NCI-H526 (cell line): Measurements from ENCODE around the gene BOD1.

Source experiments
- DNase-seq, 2 experiments: peaks; one replicate each; lab custom pipeline; 2025; lab: John Stamatoyannopoulos, UW

BOD1 gene

DNA sequence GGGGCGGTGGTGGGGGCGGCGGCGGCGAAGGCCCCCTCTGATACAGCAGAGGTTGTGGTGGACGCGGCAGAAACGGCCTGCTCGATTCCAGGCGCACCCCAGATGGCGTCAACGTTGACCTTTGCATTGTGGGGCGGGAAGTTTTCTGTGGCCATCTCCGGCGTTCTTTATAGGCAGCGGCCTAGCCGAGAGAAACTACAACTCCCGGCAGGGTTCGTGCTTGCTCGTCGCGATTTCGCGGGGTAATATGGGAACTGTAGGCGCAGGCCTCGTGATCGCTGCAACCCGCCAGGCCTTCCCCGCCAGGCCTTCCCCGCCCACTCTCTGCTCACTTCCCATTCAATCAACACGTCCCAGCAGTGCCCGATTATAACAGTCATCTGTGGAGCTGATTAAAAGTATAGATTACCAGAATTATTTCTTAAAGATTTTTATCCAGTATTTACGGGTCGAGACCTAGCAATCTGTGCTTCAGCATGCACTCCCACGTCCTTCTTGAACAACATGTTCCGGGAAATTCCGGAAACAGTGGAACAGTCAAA, at the start of gene BOD1:
Gene BOD1, minus strand, starts transcription at position 74 of the 542 bp plus-strand sequence. CDS start 214 bp downstream, outside the sequence.
- peak; percentile 94 to 96 for DNase-seq

DNA sequence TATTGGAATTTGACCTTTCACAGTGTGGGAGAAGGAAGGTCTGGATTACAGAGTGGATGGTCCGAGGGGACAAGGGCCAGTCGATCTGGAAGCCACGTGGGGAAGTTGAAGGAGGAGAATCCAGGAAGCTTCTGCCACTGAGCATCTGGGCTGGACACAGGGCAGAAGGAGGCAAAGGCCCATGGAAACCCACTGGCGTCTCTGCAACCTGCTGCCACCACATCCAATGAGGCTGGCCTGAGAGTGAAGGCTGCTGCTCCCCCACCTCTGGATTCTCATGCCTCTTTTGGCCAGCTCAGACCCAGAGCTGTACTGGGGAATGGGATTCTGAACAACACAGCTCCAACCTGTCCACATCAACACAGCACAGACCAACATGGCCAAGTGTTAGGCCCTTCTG, 48.9 kb upstream of the BOD1 start:
- DNase-seq: no peak

DNA sequence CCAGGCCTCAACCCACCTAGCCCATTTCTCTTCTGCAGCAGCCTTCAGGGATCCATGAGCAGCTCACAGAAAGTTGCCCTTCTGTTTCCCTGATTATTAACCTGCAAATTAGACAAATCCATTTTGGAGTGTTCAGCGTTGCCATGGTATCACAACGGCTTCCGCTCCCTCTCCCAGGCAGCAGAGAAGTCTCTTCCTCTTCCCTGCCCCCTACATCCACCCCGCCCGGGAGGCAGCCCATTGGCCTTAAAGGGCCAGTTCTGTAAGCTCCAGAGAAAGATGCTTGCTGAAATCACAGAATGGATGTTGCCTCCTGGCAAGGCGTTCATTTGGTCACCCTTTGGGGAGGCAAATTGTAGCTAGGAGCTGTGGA, 47.7 kb upstream of the BOD1 start:
- DNase-seq: peak; percentile 23 to 34

DNA sequence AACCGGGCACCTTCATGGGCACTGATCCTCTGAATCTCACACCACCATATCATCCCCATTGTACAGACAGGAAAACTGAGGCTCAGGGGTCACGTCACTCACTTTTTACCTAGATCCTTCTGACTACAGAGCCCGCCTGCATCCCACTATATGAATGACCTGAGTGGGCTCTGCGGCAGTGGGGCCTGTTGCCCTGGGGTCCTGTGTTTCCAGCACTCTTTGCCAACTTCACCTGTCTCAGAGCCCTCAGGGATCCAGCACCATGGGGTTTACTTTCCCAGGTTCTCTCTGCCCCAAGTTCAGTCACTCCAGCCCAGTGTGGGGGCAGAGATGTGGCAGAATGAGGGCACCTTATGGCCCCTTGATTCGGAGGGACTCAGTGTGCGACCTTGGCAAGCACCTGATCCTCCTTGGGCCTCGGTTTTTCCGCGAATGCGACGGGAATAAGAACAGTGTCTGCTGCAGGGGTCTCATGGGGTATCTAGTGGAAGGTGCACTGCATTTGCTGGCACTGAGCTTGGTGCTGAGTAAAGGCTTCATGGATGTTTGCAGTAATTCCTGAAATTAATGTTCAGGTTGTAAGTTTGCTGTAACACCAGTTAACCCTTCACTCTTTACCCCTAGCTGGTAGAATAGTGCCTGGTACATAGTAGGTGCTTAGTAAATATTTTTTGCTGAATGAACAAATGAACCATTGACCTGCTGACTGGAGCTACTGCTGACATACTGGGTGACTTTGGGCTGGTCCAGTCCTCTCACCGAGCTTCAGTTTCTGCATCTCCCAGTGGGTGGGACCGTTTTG, 47.1 kb upstream of the BOD1 start:
- no peak for DNase-seq

DNA sequence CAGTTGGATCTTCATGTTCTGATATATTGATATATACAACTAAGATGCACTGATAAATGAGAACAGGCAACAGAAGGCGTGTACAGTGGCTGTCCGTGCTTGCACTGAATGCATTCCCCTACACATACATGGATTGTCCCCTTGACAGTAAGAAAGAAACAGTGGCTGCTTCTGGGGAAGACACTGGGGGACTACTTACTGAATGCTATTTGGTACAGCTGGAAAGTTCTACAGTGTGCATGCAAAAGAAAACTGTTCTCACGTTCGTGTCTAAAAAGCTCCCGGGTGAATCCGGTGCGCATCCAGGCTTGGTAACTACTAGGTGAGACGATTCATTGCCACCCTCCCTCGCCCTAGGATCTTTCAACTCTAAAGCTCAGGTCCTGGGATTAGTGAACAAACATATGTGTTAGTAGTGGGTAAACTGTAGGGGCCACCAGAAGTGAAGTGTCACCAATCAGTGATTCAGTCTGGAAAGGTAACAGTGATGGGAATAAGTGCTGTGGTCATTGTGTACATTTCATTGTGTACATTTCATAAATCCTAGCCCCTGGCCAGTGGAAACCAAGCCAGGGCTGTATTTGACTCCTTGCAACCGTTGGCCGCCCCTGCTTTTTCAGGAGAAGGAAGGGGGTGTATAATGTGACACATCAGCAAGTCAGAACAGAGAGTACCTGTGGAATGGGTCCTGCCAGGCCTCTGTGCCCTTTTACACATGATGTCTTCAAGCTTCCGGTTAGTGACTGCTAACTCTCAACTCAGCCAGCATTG, 46.3 kb upstream of the BOD1 start:
- no peak for DNase-seq

DNA sequence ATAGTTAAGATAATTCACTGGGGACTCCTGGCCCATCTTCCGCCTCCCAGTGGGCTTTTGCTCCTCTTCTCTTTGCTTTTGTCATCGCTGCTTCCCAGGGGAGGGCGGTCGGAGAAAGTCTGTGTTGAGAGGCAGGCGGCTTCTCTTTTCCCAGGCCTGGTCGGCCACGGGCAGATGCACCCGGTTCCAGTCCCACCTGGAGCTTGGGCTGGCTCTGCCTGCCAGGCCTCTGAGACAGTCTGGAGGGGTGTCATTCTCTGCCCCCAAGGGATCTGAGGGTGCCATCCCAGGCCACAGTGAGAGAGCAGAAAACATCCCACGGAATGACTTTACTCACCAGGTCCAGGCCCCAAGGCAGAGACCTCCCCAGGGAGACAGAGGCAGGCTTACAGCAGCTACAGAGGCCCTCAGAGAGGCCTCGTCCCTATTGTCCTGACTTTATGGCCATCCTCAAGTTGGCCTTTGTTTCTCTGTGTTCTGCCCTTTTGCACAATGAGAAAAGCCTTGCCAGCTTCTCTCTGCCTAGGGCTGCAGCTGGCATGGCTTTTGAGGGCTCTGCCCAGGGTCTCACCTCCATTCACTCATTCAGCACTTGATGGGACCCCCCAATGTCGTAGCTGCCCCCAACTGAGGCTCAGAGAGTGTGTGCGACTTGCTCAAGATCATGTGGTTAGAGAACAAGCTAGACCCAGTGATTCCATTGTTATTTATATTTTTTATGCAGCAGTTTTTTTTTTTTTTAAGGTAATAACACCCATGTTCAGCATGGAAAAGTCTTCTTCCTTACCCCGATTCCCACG, 44.2 kb upstream of the BOD1 start:
- no peak for DNase-seq

DNA sequence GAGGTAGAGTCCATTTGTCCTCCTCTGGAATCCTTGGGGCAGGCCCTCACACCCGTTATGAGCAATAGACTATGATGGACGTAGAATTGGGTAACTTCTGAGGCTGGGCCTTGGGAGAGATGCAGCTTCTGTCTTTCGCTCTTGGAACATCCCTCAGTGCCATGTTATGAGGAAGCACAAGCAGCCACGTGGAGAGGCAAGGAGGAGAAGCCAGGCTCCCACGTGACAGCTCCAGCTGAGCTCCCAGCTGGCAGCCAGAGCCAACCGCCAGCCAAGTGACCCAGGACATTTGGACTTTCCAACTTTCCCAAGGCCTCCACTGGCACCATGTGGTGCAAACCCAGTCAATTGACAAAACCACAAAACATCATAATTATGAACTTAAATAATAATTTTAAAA, 43.0 kb upstream of the BOD1 start:
- no peak for DNase-seq

DNA sequence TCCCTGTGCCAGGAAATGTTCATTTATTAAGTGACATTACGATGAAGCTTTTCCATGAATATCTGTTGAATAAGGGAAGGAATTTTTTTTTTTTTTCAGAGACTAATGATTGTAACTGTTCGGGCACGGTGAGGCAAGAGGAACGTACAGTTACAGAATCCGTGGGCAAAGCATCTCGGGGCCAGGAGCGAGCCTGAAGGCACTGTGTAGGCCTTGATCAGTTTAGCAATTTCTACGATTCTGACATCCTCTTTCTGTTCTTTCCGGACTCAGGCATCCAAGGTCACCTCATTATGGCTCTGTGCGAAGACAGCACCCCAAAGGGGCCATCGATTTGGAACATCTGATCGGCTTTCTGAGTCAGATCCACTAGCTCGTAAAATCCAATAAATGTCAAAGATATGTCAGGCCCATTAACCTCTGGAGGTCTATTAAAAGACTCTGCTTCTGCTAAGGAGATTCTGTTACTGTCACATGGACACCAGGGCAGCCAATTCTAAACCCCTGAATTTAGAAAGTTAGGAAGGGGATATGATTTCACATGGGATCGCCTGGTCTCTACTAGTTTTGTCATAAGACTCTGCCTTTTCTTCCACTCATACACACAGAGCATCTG, 41.4 kb upstream of the BOD1 start:
- no peak for DNase-seq

DNA sequence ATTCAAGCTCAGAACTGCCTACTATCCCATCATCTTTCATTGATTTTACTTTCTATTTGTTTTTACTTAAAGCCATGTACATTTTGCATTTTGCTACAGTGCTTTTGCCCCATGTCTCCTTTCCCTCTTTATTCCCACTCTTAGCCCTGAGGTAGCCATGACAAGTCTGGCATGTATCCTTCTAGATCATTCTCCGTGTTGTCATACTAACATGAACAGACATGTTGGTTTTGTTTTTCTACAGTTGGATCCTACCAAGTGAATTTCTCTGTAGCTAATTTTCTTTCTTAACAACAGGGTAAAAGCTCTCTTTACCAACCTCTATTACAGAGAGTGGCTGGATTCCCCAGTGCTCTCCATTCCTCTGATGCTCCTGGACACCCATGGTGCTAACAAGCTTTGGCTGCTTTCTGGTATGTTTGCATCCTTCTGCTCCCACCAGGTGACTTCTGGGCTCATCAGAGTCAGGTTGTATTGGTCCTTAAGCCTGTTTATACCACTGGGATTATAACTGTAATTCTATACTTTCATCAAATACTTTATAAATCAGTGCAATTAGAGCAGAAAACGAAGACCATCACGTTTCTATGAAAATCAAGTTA, 38.8 kb upstream of the BOD1 start:
- no peak for DNase-seq

DNA sequence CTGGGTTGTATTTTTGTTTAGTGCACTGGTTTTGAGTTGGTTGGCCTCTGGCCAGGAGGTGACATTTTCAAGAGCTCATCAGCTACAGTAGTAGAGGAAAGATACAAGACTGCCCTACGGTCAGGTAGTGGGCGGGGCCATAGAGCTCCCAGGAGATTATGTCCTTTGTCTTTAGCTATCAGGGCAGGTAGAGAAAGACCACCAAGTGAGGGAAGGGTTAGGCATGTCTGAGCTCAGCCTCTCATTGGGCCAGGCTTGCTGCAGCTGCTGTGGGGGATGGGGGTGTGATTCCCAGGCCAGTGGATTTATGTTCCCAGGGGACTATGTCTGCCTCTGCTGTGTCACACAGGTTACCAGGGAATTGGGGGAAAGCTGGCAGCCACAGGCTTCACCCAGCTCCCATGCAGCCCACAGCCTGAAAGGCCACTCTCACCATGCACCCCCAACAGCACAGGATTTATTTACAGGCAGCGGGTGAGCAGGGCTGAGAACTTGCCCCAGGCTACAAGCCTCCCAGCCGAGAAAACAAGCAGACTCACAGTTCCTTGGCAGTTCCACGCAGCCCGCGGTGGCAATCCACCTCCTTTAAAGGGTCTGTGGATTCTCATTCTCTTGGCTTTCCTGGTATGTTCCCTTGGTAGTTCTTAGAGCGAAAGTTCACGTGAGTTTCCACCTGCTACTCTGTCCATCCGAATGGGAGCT, 37.5 kb upstream of the BOD1 start:
- no peak for DNase-seq

DNA sequence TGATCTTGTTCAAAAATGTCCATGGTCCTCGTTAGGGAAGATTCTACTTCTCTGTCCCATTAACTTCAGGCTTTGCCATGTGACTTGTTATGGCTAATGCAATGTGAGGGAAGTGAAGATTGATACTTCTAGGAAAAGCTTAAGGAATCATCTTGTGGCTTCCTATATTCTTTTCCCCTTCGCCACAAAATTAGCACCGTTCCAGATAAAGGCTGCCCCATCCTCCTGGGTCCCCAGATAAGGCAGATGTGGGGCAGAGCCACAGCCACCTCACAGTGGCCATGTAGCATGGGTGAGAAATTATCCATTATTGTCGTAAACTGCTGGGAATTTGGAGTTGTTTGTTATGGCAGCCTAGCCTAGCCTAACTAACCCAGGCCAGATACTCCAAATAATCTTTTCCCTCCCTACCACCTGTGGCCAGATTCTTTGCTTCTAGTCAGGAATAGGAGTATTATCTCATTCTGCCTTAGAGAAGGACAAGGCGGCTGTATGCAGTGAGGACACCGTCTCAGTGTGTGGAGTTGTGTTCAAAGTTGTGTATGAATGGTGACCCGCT, 31.9 kb upstream of the BOD1 start:
- no peak for DNase-seq

DNA sequence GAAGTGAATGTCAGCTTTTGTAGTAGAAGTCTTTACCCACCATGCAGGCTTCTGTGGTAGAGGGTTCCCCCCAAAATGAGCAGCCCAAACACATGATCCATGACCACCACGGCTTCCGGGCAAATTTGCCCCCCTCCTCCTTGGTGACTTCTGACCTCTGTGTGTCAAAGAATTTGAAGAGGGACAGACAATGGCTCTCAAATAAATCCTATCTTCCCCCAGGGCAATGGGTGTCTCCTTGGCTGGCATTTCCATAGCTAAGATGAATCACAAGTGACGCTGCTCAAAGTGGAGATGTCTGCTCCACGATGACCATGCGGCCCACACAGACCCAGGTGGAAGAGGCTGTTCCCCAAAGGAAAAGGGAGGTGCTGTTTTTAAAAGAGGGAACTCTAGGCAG, 30.2 kb upstream of the BOD1 start:
- DNase-seq: no peak

DNA sequence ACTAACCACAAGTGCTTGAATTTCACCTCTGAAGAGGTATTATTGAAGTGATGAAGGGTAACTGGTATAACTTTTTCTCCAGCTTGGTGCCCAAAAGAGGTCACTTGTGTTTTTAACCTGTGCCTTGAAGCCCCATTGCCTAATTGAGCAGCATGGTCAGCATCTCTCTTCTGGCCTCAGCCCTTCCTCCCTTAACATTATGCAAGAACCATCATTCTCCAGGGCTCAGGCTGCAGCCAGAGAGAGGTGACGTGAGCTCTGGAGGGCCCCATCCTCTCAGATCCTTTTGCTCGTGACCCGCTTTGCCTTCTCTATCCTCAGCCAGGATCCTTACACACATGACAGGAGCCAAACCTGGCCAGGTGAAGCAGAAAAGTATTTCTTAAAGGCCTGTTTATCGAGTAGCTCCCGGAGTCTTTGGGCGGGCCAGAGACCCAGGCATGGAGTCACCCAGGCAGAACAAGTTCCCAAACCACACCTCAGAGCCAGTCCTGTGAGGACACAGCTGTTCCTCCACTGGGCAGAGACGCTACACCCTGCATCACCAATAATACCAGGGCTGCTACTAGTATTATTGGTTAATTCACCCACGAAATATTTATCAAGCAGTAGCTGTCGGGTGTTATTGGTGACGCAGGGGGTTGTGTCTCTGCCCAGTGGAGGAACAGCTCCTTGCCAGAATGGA, 29.6 kb upstream of the BOD1 start:
- DNase-seq: no peak

DNA sequence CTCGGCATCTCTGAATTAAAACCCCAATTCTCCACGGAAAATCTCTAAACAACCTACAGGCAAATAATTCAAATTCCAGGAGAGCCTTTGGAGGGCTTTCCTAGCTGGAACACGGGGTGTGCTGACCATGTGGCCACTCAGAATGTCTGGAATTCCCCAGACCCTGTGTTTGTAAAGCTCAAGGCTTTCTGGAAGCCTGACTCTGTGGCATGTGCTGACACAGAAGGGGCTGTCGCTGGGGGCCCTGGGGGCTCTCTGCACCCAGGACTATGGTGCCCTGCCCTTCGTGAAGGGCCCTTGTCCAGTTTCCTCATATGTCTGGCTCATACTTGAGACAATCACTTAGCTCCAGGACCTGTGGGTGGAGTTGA, 29.0 kb upstream of the BOD1 start:
- DNase-seq: no peak

DNA sequence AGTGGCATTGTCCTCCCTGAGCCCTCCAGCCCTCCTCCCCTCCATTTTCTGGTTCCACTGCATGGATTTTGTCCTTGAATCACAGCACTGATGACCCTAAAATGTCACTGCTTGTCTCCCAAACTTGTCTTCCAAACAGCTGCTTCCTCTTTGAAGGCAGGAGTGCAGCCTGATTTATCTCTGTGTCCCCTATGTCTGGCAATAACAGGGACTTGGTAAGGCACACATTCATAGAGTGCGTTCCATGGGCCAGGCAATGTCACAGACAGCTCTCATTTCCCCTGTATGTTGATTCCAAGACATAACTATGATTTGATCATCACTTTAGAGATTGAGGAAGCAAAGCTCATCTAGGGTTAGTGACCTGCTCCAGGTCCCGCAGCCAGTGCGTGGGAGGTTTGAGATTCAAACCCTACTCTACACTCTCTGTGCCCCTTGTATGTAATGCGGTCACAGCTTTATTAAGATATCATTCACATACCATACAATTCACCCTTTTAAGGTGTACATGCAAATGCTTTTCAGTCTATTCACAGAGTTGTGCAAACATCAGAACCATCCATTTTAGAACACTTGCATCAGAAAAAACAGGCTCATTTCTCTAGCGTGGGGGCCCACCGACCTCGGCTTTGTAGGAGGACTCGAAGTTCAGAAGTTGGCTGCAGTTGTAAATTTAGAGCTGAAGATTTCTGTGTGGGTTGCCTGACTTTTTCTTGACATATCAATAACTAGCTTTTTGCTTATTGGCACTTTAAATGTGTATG, 28.4 kb upstream of the BOD1 start:
- DNase-seq: peak in 1 of 2 experiments; percentile 27

DNA sequence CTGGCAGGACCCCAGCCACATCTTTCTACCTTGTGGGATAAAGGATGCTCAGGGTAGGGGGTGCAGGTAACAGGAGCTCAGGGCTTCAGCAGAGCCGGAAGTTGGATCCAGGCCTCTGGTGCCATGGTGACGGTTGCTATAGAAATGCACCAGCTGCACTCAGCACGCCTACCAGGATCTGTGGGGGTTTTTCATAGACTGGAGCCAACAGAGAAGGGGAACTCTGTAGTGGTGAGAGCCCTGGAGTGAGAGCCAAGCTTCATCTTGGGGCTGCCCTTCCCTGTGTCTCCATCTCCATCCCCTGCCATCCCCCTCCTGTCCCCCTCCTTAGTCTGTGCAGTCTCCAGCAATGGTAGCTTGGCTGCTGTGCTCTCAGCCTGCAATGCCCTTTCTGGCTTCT, 27.5 kb upstream of the BOD1 start:
- peak; percentile 76 to 87 for DNase-seq

DNA sequence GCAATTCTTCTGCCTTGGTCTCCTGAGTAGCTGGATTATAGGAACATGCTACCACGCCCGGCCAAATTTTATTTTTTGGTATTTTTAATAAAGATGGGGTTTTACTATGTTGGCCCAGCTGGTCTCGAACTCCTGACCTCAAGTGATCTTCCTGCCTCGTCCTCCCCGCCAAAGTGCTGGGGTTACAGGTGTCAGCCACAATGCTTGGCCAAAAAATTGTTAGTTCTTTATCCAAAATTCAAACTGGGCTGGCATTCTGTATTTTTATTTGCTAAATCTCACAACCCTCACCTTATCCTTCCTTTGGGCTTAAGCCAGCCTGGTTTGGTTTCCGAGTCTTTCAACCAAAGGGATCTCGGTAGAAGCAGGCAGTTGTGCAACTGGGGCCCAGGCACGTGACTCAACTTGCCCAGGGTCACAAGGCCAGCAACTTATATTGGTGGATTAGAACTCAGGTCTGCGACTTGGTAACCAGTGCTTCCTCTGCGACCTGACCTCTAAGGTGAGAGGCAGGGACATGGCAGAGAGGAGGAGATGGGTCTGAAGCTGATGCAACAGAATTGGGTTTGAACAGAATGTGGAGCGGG, 26.5 kb upstream of the BOD1 start:
- DNase-seq: no peak

DNA sequence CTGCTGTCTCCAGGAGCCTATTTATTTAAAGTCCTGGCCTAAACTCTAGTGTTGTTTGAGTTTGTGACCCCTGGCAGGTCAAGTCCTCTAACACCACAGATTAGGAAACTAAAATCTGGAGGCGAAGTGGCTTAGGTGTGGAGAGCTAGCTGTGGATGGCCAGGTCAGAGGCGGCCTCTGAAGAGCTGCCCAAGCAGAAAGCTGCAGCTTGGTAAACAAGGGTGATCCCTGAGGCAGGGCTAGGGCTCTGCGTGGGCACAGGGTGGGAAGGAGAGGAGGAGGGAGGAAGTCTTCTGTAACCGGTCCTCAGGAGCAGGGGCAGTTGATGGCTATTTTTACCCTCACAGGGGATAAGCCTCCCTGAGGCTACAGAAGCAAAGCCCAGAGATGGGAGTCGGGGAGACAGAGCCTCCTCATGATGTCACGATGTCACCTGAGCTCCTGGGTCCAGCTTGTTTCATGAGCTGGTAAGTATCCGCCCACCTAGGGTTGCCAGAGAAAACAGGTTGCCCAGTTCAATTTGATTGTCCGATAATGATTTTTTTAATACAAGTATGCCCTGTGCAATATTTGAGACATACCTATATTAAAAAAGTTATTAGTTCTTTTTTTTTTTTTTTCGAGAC, 25.9 kb upstream of the BOD1 start:
- no peak for DNase-seq
